ENCODE results near the gene PEX26. TPM values are rescaled to one million over a fixed set of nuclear protein-coding genes. Genes with fewer than 3 reads are reported as not detected.

PEX26 gene
- 30.6 and 51.3 TPM in 2 replicates for total RNA-seq (2014; rRNA removed)
- percentile 72 among the genes with signal in this experiment for Bru-seq, nascent RNA
- BruChase-seq, experiment 1, labeled RNA remaining after a 6-hour chase: percentile 82 among the genes with signal in this experiment
- percentile 81 among the genes with signal in this experiment for BruChase-seq, experiment 2, labeled RNA remaining after a 2-hour chase
- long read RNA-seq, partial matches to known transcripts: 1 of 11 reads
- long read RNA-seq, other reads (novel, unspliced or antisense): 10 of 11 reads

DNA sequence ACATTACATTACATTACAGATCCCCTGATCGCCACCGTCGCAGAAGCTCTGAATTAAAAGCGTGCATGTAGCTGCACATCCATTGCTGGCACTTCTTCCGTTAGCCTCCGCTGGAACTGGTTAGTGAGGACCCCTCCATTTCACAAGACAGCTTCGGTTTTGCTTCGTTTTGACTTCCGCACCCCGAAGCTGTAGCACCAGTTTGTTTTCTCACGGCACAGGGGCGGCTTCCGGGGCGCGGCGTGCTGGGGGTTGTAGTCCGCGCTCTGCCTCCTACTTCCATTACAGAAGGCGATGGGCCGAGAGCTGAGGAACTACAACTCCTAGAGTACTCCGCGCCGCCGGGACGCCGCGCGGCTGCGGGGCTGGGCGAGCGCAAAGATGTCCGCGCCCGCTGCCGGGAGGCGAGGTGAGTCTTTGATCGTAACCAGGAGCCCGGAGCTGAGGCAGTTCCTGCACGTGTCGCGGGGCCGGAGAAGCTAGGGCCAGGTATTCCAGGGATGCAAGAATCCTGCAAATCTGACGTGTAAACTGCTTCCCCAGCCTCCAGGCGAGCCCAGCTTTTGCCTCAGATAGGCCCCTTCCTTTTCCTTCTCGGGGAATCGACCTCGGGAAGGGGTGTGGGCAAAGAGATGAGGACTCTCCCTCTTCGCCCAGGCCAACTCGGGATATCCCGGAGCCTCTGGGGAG, at the start of gene PEX26:
PEX26 (plus strand) TSS at position 352 of the 690 bp plus-strand sequence. CDS start 387 bp downstream, outside the sequence.
- POLR2A ChIA-PET (ENCODE audit: unreplicated experiment): interaction anchor here (0.5 to 0.9 kb wide), 3 partner anchors 11 to 72 kb away, joined by 3 to 14 read pairs (median 5); partner anchors contain the start of gene USP18
- Histone ChIP-seq H3K9me3 (ENCODE audit: low read length) (no peaks in the 10 kb centered on the region), H3F3A (ENCODE audit: low read length, unreplicated experiment) (no peaks in the 10 kb centered on the region), H3K4me1 (ENCODE audit: insufficient read depth, low read length) (peaks cover 24% of the 10 kb centered on the region), H3K9ac (ENCODE audit: low read length) (peak within 1 kb of the TSS; percentile 99), H4K20me1 (ENCODE audit: low read length) (no peaks in the 10 kb centered on the region), H2AFZ (ENCODE audit: low read length) (peak within 1 kb of the TSS; percentile 84), H3K4me2 (ENCODE audit: low read length) (peak within 1 kb of the TSS; percentile 95), H3K79me2 (ENCODE audit: low read length) (peaks cover 57% of the 10 kb centered on the region), H3K4me3 (ENCODE audit: low read length) (peak within 1 kb of the TSS; percentile 98), H3K9me2 (replicated peaks; ENCODE audit: low read length) (no peaks in the 10 kb centered on the region), H3K27ac (ENCODE audit: low read length) (peak within 1 kb of the TSS; percentile 73), H3K27me3 (ENCODE audit: low read length) (no peaks in the 10 kb centered on the region), H3K36me3 (ENCODE audit: low read depth, low read length) (peaks cover 5% of the 10 kb centered on the region; the same call in 1 of the 2 replicates)
- DNase-seq (peak; percentile 85), ATAC-seq (peak; percentile 95)
- CTCF ChIA-PET: no interaction called here
- intact Hi-C loops (cut with micrococcal nuclease): loop anchor here (2.0 to 5.0 kb wide), 3 partner anchors 45 to 180 kb away; partner anchors contain the start of gene MICAL3
- BruUV-seq (replicated peaks): TSS peak; percentile 61
- TF ChIP-seq EZH2phosphoT487 (IDR thresholded peaks at IDR 0.05; ENCODE audit: borderline replicate concordance, low read length) (no peak), EZH2 (IDR thresholded peaks at IDR 0.05; ENCODE audit: low read length, unreplicated experiment) (no peak)

DNA sequence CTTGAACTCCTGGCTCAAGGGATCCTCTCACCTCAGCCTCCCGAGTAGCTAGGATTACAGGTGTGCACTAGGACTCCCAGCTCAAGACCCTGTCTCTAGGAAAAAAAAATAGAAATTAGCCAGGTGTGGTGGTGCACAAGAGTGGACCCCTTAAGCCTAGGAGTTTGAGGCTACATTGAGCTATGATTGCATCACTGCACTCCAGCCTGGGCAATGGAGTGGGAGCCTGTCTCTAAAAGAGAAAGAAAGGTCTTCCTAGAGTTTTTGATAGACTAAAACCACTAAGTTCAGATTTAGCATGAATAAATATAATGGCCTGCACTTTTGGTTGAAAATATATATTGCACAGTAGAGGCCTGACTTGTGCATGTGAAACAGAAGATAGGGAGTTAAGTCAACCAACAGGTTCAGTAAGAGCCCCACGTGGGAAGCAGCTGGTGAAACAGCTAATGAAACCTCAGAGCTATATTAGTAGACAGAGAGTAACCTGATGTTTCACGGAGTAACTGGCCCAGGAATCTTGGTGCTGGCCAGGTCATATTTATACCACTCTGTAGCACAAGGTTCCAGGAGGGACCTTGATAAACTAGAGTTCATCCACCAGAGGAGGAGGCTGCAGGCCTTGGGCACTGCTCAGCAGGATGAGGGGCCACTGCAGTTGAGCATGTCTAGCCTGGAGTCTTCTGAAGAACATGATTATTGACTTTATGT, 48.8 kb upstream of the PEX26 start:
- H3K79me2 ChIP-seq (ENCODE audit: low read length): no peaks in the 10 kb centered on the region
- intact Hi-C loops (cut with micrococcal nuclease): loop anchor here (10.0 kb wide), 1 partner anchor 194 kb away; no protein-coding TSS in a partner anchor
- H3K9ac ChIP-seq (ENCODE audit: low read length): no peak overlapping the region
- DNase-seq: peak; percentile 19
- no peaks in the 10 kb centered on the region for H3K27me3 ChIP-seq (ENCODE audit: low read length)
- ATAC-seq: no peak
- TF ChIP-seq EZH2 (IDR thresholded peaks at IDR 0.05; ENCODE audit: low read length, unreplicated experiment) (no peak), EZH2phosphoT487 (IDR thresholded peaks at IDR 0.05; ENCODE audit: borderline replicate concordance, low read length) (no peak)
- TF ChIP-seq, protein P1, sequence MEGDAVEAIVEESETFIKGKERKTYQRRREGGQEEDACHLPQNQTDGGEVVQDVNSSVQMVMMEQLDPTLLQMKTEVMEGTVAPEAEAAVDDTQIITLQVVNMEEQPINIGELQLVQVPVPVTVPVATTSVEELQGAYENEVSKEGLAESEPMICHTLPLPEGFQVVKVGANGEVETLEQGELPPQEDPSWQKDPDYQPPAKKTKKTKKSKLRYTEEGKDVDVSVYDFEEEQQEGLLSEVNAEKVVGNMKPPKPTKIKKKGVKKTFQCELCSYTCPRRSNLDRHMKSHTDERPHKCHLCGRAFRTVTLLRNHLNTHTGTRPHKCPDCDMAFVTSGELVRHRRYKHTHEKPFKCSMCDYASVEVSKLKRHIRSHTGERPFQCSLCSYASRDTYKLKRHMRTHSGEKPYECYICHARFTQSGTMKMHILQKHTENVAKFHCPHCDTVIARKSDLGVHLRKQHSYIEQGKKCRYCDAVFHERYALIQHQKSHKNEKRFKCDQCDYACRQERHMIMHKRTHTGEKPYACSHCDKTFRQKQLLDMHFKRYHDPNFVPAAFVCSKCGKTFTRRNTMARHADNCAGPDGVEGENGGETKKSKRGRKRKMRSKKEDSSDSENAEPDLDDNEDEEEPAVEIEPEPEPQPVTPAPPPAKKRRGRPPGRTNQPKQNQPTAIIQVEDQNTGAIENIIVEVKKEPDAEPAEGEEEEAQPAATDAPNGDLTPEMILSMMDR (conservative IDR thresholded peaks at IDR 0.05; ENCODE audit: low read depth, low read length): no peak
- H3K27ac ChIP-seq (ENCODE audit: low read length): no peak overlapping the region
- H4K20me1 ChIP-seq (ENCODE audit: low read length): no peaks in the 10 kb centered on the region
- no peaks in the 10 kb centered on the region for H3K9me2 ChIP-seq (replicated peaks; ENCODE audit: low read length)
- H3F3A ChIP-seq (ENCODE audit: low read length, unreplicated experiment): peaks cover 17% of the 10 kb centered on the region
- ChIA-PET CTCF (interaction anchor here (1.3 kb wide), 1 partner anchor 47 kb away, joined by 6 read pairs; no protein-coding TSS in a partner anchor), POLR2A (ENCODE audit: unreplicated experiment) (no interaction called here)
- no peak overlapping the region for H3K4me2 ChIP-seq (ENCODE audit: low read length)
- H2AFZ ChIP-seq (ENCODE audit: low read length): no peak overlapping the region
- peaks cover 38% of the 10 kb centered on the region for H3K4me1 ChIP-seq (ENCODE audit: insufficient read depth, low read length)
- no TSS peak for BruUV-seq (replicated peaks)
- H3K36me3 ChIP-seq (ENCODE audit: low read depth, low read length): no peaks in the 10 kb centered on the region
- H3K4me3 ChIP-seq (ENCODE audit: low read length): no peak overlapping the region
- no peaks in the 10 kb centered on the region for H3K9me3 ChIP-seq (ENCODE audit: low read length)

DNA sequence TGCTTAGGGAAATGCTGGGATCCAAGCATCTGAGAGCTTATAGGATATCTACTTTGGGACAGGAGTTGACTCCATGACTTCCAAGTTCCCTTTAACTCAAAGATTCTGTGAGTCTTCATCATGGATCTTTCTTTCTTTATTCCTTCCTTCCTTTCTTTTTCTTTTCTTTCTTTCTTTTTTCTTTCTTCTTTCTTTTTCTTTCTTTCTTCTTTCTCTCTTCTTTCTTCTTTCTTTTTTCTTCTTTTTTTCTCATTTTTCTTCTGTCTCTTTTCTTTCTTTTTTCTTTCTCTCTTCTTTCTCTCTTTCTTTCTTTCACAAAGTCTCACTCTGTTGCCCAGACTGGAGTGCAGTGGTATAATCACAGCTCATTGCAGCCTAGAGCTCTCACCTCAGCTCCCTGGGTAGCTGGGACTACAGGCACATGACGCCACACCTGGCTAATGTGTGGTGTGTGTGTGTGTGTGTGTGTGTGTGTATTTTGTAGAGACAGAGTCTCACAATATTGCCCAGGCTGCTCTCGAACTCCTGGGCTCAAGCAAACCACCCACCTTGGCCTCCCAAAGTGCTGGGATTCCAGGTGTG, 48.0 kb upstream of the PEX26 start:
- CTCF ChIA-PET: no interaction called here
- intact Hi-C loops (cut with micrococcal nuclease): loop anchor here (10.0 kb wide), 1 partner anchor 195 kb away; no protein-coding TSS in a partner anchor

More for the DNA sequence above, 48.0 kb upstream of the PEX26 start:
- H4K20me1 ChIP-seq (ENCODE audit: low read length): no peaks in the 10 kb centered on the region
- POLR2A ChIA-PET (ENCODE audit: unreplicated experiment): no interaction called here
- TF ChIP-seq EZH2 (IDR thresholded peaks at IDR 0.05; ENCODE audit: low read length, unreplicated experiment) (no peak), EZH2phosphoT487 (IDR thresholded peaks at IDR 0.05; ENCODE audit: borderline replicate concordance, low read length) (no peak)
- TF ChIP-seq, protein P1 (conservative IDR thresholded peaks at IDR 0.05; ENCODE audit: low read depth, low read length): no peak
- no peak overlapping the region for H3K27ac ChIP-seq (ENCODE audit: low read length)
- no peaks in the 10 kb centered on the region for H3K79me2 ChIP-seq (ENCODE audit: low read length)
- no peaks in the 10 kb centered on the region for H3K9me2 ChIP-seq (replicated peaks; ENCODE audit: low read length)
- H2AFZ ChIP-seq (ENCODE audit: low read length): no peak overlapping the region
- no peaks in the 10 kb centered on the region for H3K36me3 ChIP-seq (ENCODE audit: low read depth, low read length)
- no peak overlapping the region for H3K4me2 ChIP-seq (ENCODE audit: low read length)
- no peak for ATAC-seq
- no peak overlapping the region for H3K4me3 ChIP-seq (ENCODE audit: low read length)
- H3K9ac ChIP-seq (ENCODE audit: low read length): no peak overlapping the region
- peaks cover 40% of the 10 kb centered on the region for H3K4me1 ChIP-seq (ENCODE audit: insufficient read depth, low read length)
- no TSS peak for BruUV-seq (replicated peaks)
- H3K9me3 ChIP-seq (ENCODE audit: low read length): no peaks in the 10 kb centered on the region
- peaks cover 17% of the 10 kb centered on the region for H3F3A ChIP-seq (ENCODE audit: low read length, unreplicated experiment)
- H3K27me3 ChIP-seq (ENCODE audit: low read length): no peaks in the 10 kb centered on the region
- no peak for DNase-seq

Measured in PC-3 (cell line).